ENCODE data around the gene MED16.

DNA sequence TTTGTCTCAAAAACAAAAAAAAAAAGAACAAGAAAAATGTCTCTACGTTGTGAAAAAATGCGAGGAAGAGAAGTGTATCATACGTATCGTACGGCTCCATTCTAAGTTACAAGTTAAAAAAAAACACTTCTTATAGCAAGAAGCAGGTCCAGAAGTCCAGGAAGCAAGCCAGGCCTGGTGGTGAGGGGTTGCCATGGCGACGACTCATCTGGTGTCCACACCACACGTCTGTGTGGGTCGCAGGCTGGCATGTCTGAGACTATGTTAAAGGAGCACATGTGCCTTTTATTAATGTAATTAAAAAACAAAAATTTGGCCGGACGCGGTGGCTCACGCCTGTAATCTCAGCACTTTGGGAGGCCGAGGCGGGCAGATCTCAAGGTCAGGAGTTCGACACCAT is 5.9 kb downstream of the MED16 start:
- TF ChIP-seq, protein P1, sequence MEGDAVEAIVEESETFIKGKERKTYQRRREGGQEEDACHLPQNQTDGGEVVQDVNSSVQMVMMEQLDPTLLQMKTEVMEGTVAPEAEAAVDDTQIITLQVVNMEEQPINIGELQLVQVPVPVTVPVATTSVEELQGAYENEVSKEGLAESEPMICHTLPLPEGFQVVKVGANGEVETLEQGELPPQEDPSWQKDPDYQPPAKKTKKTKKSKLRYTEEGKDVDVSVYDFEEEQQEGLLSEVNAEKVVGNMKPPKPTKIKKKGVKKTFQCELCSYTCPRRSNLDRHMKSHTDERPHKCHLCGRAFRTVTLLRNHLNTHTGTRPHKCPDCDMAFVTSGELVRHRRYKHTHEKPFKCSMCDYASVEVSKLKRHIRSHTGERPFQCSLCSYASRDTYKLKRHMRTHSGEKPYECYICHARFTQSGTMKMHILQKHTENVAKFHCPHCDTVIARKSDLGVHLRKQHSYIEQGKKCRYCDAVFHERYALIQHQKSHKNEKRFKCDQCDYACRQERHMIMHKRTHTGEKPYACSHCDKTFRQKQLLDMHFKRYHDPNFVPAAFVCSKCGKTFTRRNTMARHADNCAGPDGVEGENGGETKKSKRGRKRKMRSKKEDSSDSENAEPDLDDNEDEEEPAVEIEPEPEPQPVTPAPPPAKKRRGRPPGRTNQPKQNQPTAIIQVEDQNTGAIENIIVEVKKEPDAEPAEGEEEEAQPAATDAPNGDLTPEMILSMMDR (conservative IDR thresholded peaks at IDR 0.05; ENCODE audit: low read length), result no peak
- no peak for TF ChIP-seq EZH2phosphoT487 (IDR thresholded peaks at IDR 0.05; ENCODE audit: borderline replicate concordance, low read depth, low read length)
